Measurements from ENCODE around the gene SLC16A12.

The SLC16A12 gene

DNA sequence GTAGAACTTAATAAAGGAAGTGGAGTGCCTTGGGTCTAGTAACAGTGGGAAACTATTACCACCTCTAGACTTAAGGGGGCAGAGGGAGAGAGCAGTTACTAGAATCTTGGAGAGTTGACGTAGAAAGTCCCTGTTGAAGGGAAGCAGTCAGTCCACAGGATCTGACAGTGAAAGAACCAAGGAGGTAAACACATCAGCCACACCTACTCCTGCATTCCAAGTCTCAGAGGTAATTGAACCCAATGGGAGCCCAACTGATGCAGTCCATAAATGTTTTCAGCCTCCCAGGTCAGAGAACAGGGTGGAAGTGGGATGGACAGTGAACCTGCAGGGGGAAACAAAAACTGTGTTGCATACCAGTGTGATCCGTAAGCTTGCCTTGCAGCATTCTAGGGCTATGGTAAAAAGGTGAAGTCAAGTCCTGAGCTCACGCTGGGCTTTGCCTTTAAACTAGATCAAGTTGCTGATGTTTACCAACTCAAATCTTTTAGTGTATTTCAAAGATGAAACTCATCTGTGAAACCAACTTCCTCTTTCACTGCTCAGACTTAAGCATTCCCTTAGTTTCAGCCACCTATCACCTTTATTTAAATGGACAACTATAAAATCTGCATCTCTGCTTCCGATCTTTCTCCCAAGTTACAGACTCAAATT is 57.2 kb downstream of the SLC16A12 start:
- H3K27ac ChIP-seq (ENCODE audit: low read depth, low read length): no peak overlapping the region
- peaks cover 0 to 4% (median 0%) of the 10 kb centered on the region in 5 donors for H3K9me3 ChIP-seq (ENCODE audit: control insufficient read depth in 5 of 5, low read length in 5 of 5)
- no peak overlapping the region for H3K4me3 ChIP-seq (ENCODE audit: low read depth in 1 of 5, low read length in 5 of 5)
- H3K4me1 ChIP-seq (ENCODE audit: control insufficient read depth in 5 of 5, insufficient read depth in 5 of 5, low read length in 5 of 5): peaks cover 7 to 59% (median 52%) of the 10 kb centered on the region in 5 donors
- no peaks in the 10 kb centered on the region for H3K27me3 ChIP-seq (ENCODE audit: control insufficient read depth in 5 of 5, insufficient read depth in 4 of 5, low read length in 5 of 5)
- H3K9ac ChIP-seq (ENCODE audit: low read length in 5 of 5): no peak overlapping the region
- no peaks in the 10 kb centered on the region for H3K36me3 ChIP-seq (ENCODE audit: control insufficient read depth in 5 of 5, insufficient read depth in 5 of 5, low read length in 5 of 5)

DNA sequence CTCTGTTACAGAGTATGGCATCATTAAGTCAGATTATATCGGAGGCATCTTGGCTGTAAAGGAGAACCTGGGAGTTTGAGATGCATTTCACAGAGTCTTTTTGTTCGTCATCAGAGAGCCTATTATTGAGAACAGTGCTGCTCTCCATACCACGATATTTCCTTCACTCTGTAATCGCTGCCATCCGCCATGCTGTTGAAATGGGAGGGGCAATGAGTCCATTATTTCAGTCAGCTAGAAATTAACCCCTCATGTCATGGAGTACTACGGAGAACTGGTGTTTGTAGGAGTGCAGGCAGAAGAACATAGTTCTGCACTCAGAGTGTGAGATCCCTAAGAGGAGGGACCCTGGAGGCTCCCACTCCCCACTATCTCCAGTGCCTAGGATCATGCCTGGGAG is 59.2 kb downstream of the SLC16A12 start:
- H3K9me3 ChIP-seq (ENCODE audit: control insufficient read depth in 5 of 5, low read length in 5 of 5): no peaks in the 10 kb centered on the region
- no peaks in the 10 kb centered on the region for H3K27me3 ChIP-seq (ENCODE audit: control insufficient read depth in 5 of 5, insufficient read depth in 4 of 5, low read length in 5 of 5)
- H3K27ac ChIP-seq (ENCODE audit: low read depth, low read length): peak overlapping the region; percentile 25
- H3K4me1 ChIP-seq (ENCODE audit: control insufficient read depth in 5 of 5, insufficient read depth in 5 of 5, low read length in 5 of 5): peaks cover 7 to 51% (median 47%) of the 10 kb centered on the region in 5 donors
- H3K4me3 ChIP-seq (ENCODE audit: low read depth in 1 of 5, low read length in 5 of 5): no peak overlapping the region
- no peaks in the 10 kb centered on the region for H3K36me3 ChIP-seq (ENCODE audit: control insufficient read depth in 5 of 5, insufficient read depth in 5 of 5, low read length in 5 of 5)
- H3K9ac ChIP-seq (ENCODE audit: low read length in 5 of 5): peak overlapping the region in 1 of 5 donors; percentile 0

DNA sequence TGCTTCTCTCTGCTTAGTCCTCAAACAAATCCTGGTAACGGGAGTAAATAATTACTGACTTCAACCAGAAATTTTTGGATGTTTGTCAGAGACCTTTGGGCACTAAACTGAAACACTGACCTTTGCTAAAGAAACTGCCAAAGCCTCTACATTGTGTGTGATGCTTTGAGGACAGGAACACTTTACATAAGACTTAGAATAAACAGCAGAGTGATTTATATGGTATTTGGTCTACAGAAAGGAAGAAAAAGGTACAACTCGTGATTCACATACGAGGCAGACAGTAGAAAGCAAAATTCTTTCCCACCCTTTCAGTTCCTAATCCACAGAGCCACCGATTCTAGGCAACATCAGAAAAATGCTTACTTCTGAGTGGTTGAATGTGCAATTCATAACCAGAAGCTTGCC is 59.8 kb downstream of the SLC16A12 start:
- Histone ChIP-seq H3K4me3 (ENCODE audit: low read depth in 1 of 5, low read length in 5 of 5) (no peak overlapping the region), H3K27me3 (ENCODE audit: control insufficient read depth in 5 of 5, insufficient read depth in 4 of 5, low read length in 5 of 5) (no peaks in the 10 kb centered on the region)

DNA sequence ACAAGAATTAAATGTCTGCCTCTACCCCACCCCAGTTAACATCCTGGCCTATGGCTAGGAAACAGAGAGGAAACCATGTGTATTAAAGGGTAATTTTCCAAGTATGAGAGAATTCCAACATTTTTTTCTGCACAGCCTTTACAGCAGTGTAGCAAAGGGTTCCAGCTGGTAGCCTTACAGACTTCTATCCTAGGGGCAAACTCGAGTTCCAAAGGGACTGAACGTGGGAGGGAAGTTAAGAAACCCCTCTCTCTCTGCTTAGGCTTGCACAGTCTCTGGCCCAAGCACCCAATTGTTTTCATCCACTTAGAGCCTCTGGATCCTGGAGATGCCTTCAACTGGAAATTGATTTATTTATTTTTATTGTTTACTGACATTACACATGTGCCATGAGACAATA is 60.3 kb downstream of the SLC16A12 start:
- Histone ChIP-seq H3K9me3 (ENCODE audit: control insufficient read depth in 5 of 5, low read length in 5 of 5) (no peaks in the 10 kb centered on the region), H3K27ac (ENCODE audit: low read depth, low read length) (peak overlapping the region; percentile 25), H3K4me1 (ENCODE audit: control insufficient read depth in 5 of 5, insufficient read depth in 5 of 5, low read length in 5 of 5) (peaks cover 7 to 40% (median 37%) of the 10 kb centered on the region in 5 donors), H3K4me3 (ENCODE audit: low read depth in 1 of 5, low read length in 5 of 5) (no peak overlapping the region), H3K36me3 (ENCODE audit: control insufficient read depth in 5 of 5, insufficient read depth in 5 of 5, low read length in 5 of 5) (no peaks in the 10 kb centered on the region), H3K9ac (ENCODE audit: low read length in 5 of 5) (no peak overlapping the region), H3K27me3 (ENCODE audit: control insufficient read depth in 5 of 5, insufficient read depth in 4 of 5, low read length in 5 of 5) (no peaks in the 10 kb centered on the region)

More for the DNA sequence above, 59.8 kb downstream of the SLC16A12 start:
- no peaks in the 10 kb centered on the region for H3K9me3 ChIP-seq (ENCODE audit: control insufficient read depth in 5 of 5, low read length in 5 of 5)
- H3K9ac ChIP-seq (ENCODE audit: low read length in 5 of 5): peak overlapping the region in 1 of 5 donors; percentile 0
- peak overlapping the region; percentile 25 for H3K27ac ChIP-seq (ENCODE audit: low read depth, low read length)
- peaks cover 7 to 45% (median 42%) of the 10 kb centered on the region in 5 donors for H3K4me1 ChIP-seq (ENCODE audit: control insufficient read depth in 5 of 5, insufficient read depth in 5 of 5, low read length in 5 of 5)
- no peaks in the 10 kb centered on the region for H3K36me3 ChIP-seq (ENCODE audit: control insufficient read depth in 5 of 5, insufficient read depth in 5 of 5, low read length in 5 of 5)

DNA sequence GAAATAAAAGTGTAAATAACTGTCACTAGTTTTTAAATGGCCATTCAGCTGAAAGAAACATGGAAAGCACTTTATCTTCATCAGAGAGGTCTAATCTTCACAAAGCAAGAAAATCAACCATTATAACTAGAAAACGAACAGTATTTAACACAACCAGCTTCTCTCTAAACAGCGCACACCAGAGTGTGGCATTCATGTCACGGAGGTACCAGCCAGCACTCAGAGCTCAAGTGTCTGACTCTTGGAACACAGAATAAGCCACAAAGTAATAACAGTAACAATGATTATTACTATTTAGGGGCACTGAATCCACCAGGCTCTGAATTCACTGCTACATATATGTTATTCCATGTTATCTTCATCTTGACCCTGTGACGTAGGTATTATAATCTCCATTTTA is 60.9 kb downstream of the SLC16A12 start:
- peaks cover 7 to 38% (median 30%) of the 10 kb centered on the region in 5 donors for H3K4me1 ChIP-seq (ENCODE audit: control insufficient read depth in 5 of 5, insufficient read depth in 5 of 5, low read length in 5 of 5)
- no peak overlapping the region for H3K9ac ChIP-seq (ENCODE audit: low read length in 5 of 5)
- no peaks in the 10 kb centered on the region for H3K9me3 ChIP-seq (ENCODE audit: control insufficient read depth in 5 of 5, low read length in 5 of 5)
- no peaks in the 10 kb centered on the region for H3K27me3 ChIP-seq (ENCODE audit: control insufficient read depth in 5 of 5, insufficient read depth in 4 of 5, low read length in 5 of 5)
- no peaks in the 10 kb centered on the region for H3K36me3 ChIP-seq (ENCODE audit: control insufficient read depth in 5 of 5, insufficient read depth in 5 of 5, low read length in 5 of 5)
- H3K27ac ChIP-seq (ENCODE audit: low read depth, low read length): no peak overlapping the region
- no peak overlapping the region for H3K4me3 ChIP-seq (ENCODE audit: low read depth in 1 of 5, low read length in 5 of 5)

DNA sequence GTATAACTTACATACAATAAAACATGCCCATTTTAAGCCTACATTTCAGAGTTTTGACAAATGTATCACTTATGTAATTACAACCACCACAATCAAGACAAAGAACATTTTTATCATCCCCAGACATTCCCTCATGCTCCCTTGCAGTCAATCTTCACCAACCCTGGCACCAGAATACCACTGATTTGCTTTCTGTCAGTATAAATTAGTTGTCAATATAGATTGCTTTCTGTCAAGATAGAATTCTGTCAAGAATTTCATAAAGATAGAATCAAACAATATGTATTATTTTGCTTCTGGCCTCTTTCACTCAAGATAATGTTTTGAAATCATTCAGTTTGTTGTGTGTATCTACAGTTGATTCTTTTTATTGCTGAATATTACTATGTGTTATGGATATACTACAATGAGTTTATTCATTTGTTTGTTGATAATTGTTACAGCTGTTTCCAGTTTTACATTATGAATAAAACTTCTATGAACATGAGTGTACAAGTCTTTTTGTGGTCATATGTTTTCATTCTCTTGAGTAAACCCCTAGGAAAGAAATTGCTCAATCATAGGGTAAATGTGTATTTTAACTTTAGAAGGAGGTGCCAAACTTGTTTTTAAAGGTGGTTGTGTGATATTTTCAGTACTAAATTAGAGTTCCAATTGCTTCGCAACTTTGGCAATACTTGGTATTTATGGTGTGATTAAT is 64.1 kb downstream of the SLC16A12 start:
- Histone ChIP-seq H3K9ac (ENCODE audit: low read length in 5 of 5) (no peak overlapping the region), H3K27ac (ENCODE audit: low read depth, low read length) (no peak overlapping the region), H3K4me1 (ENCODE audit: control insufficient read depth in 5 of 5, insufficient read depth in 5 of 5, low read length in 5 of 5) (peaks cover 4 to 18% (median 15%) of the 10 kb centered on the region in 5 donors), H3K36me3 (ENCODE audit: control insufficient read depth in 5 of 5, insufficient read depth in 5 of 5, low read length in 5 of 5) (no peaks in the 10 kb centered on the region), H3K9me3 (ENCODE audit: control insufficient read depth in 5 of 5, low read length in 5 of 5) (no peaks in the 10 kb centered on the region), H3K4me3 (ENCODE audit: low read depth in 1 of 5, low read length in 5 of 5) (no peak overlapping the region), H3K27me3 (ENCODE audit: control insufficient read depth in 5 of 5, insufficient read depth in 4 of 5, low read length in 5 of 5) (no peaks in the 10 kb centered on the region)

DNA sequence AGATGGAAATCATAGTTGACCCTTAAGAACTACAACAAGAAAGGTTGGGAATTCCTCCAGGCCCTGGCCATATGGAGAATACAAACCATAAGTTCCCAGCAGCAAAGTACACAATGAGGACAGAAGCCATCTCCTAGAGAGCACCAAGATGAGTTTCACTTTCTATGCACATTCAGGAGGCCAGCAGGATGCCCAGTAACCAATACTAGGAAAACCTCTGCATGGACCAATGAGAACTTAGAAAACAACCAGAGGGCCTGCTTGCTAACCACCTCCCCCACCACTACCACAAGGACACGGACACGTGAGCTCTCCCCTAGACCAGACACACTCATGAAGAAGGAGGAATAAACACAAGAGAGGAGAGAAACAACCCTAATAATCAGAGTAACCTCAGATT is 64.8 kb downstream of the SLC16A12 start:
- H3K4me1 ChIP-seq (ENCODE audit: control insufficient read depth in 5 of 5, insufficient read depth in 5 of 5, low read length in 5 of 5): peaks cover under 1 to 12% (median 8%) of the 10 kb centered on the region in 5 donors
- H3K27me3 ChIP-seq (ENCODE audit: control insufficient read depth in 5 of 5, insufficient read depth in 4 of 5, low read length in 5 of 5): no peaks in the 10 kb centered on the region
- H3K27ac ChIP-seq (ENCODE audit: low read depth, low read length): no peak overlapping the region
- no peaks in the 10 kb centered on the region for H3K9me3 ChIP-seq (ENCODE audit: control insufficient read depth in 5 of 5, low read length in 5 of 5)
- no peak overlapping the region for H3K9ac ChIP-seq (ENCODE audit: low read length in 5 of 5)
- no peak overlapping the region for H3K4me3 ChIP-seq (ENCODE audit: low read depth in 1 of 5, low read length in 5 of 5)
- H3K36me3 ChIP-seq (ENCODE audit: control insufficient read depth in 5 of 5, insufficient read depth in 5 of 5, low read length in 5 of 5): no peaks in the 10 kb centered on the region

DNA sequence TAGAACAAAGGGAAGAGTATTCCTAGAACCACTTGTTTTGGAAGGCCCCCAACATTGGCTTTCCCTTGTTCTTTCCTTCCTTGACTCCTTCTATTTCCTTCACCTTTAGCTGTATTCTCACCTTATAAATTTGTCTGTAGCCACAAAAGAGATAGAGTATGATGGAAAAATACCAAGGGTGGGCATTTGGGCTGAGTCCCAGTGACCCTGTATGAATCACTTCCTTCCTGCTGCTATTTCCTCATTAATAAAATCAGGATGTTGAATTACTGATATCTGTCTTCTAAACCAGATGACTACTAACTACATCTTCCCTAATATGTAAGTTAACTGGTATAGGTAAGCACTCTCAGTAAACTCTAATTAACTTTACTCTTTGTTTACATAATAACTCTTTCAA is 65.9 kb downstream of the SLC16A12 start:
- Histone ChIP-seq H3K4me1 (ENCODE audit: control insufficient read depth in 5 of 5, insufficient read depth in 5 of 5, low read length in 5 of 5) (peaks cover 0 to 5% (median 0%) of the 10 kb centered on the region in 5 donors), H3K27ac (ENCODE audit: low read depth, low read length) (no peak overlapping the region), H3K36me3 (ENCODE audit: control insufficient read depth in 5 of 5, insufficient read depth in 5 of 5, low read length in 5 of 5) (no peaks in the 10 kb centered on the region), H3K9me3 (ENCODE audit: control insufficient read depth in 5 of 5, low read length in 5 of 5) (no peaks in the 10 kb centered on the region), H3K4me3 (ENCODE audit: low read depth in 1 of 5, low read length in 5 of 5) (no peak overlapping the region), H3K9ac (ENCODE audit: low read length in 5 of 5) (no peak overlapping the region), H3K27me3 (ENCODE audit: control insufficient read depth in 5 of 5, insufficient read depth in 4 of 5, low read length in 5 of 5) (no peaks in the 10 kb centered on the region)

DNA sequence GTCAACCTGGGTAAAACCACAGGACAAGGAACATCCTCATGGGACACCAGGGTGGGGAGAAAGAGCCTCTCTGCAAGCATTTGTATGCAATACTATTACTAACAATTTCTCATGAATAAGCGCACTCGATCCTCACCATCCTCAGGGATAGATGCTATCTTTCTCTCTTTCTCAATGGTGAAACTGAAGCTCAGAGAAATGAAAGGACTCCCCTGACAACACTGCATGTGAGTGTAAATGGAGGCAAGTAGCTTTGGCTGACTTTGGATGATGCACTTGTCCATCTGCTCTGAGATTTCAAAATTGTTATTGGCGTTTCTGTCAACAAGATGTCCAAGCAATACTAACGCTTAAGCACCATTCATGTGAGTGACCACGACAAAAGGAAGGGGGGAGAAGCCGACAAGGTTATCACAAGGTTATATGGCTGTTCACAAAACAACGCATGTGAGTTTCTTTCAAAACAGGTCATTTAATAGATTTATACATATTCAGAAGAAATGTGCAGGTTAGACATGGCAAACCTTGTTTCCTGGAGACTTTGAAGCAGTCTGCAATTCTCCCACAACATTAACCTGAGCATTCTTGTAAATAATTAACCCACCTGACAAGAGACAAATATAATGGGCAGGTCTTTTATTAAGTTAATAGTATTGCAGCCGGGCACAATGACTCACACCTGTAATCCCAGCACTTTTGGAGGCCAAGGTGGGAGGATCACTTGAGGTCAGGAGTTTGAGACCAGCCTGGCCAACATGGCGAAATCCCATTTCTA is 67.0 kb downstream of the SLC16A12 start:
- Histone ChIP-seq H3K9ac (ENCODE audit: low read length in 5 of 5) (no peak overlapping the region), H3K4me3 (ENCODE audit: low read depth in 1 of 5, low read length in 5 of 5) (no peak overlapping the region), H3K4me1 (ENCODE audit: control insufficient read depth in 5 of 5, insufficient read depth in 5 of 5, low read length in 5 of 5) (peaks cover 0 to 5% (median 0%) of the 10 kb centered on the region in 5 donors), H3K27me3 (ENCODE audit: control insufficient read depth in 5 of 5, insufficient read depth in 4 of 5, low read length in 5 of 5) (no peaks in the 10 kb centered on the region), H3K36me3 (ENCODE audit: control insufficient read depth in 5 of 5, insufficient read depth in 5 of 5, low read length in 5 of 5) (no peaks in the 10 kb centered on the region), H3K9me3 (ENCODE audit: control insufficient read depth in 5 of 5, low read length in 5 of 5) (no peaks in the 10 kb centered on the region), H3K27ac (ENCODE audit: low read depth, low read length) (no peak overlapping the region)

DNA sequence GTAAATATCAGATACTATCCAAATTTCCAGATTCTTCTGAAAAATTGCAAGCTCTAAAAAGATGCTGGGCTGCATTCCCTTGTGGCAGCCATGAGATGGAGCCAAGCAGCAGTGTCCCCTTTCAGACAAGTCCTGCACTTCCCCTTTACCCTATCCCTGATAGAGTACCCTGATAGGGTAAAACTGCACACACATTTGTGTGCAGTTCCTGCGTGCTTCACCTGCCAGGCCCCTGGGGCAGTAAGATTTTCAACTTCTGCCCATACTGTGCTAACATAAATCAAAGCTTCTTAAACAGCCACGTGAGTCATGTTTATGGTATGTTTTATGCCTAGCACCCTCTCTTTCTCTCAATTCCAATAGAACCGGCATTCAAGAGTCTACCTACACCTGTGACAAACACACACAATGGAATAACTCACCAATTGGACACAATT is 68.8 kb downstream of the SLC16A12 start:
- Histone ChIP-seq H3K9ac (ENCODE audit: low read length in 5 of 5) (no peak overlapping the region), H3K4me1 (ENCODE audit: control insufficient read depth in 5 of 5, insufficient read depth in 5 of 5, low read length in 5 of 5) (peaks cover 0 to 5% (median 0%) of the 10 kb centered on the region in 5 donors), H3K4me3 (ENCODE audit: low read depth in 1 of 5, low read length in 5 of 5) (no peak overlapping the region), H3K36me3 (ENCODE audit: control insufficient read depth in 5 of 5, insufficient read depth in 5 of 5, low read length in 5 of 5) (no peaks in the 10 kb centered on the region), H3K9me3 (ENCODE audit: control insufficient read depth in 5 of 5, low read length in 5 of 5) (no peaks in the 10 kb centered on the region), H3K27ac (ENCODE audit: low read depth, low read length) (no peak overlapping the region), H3K27me3 (ENCODE audit: control insufficient read depth in 5 of 5, insufficient read depth in 4 of 5, low read length in 5 of 5) (no peaks in the 10 kb centered on the region)
